ENCODE results near the gene CHIC1.
"Not testable (repeated sequence)": the region's sequence is repeated elsewhere in the genome, so short reads cannot be mapped to it uniquely, and the experiment has no call there.

The CHIC1 gene

GRCh38 chrX:73615022-73615421 is 52.0 kb downstream of the CHIC1 start:
- Histone ChIP-seq H2AFZ (ENCODE audit: low read depth, low read length) (no peak overlapping the region), H3K4me2 (ENCODE audit: low read length, poor library complexity, severe bottlenecking) (no peak overlapping the region), H3K36me3 (ENCODE audit: control insufficient read depth in 1 of 2, insufficient read depth in 2 of 2, low read depth in 1 of 2, low read length in 2 of 2) (peaks cover 0 to 1% of the 10 kb centered on the region in 2 experiments), H2AK5ac (ENCODE audit: low read length, severe bottlenecking) (no peak overlapping the region), H3K27ac (ENCODE audit: low read length, poor library complexity, severe bottlenecking) (no peak overlapping the region), H3K4ac (ENCODE audit: low read depth in 1 of 2, low read length in 2 of 2) (no peak overlapping the region), H4K91ac (ENCODE audit: low read length) (no peak overlapping the region), H2BK12ac (ENCODE audit: low read length in 2 of 2) (no peak overlapping the region), H3K9me3 (ENCODE audit: control insufficient read depth, low read length) (peaks cover 38% of the 10 kb centered on the region), H3K79me1 (replicated peaks; ENCODE audit: low read length, poor library complexity, severe bottlenecking) (peaks cover 10% of the 10 kb centered on the region), H3K4me3 (ENCODE audit: insufficient read depth in 1 of 2, low read depth in 1 of 2, low read length in 2 of 2) (no peak overlapping the region), H3K18ac (ENCODE audit: low read depth in 1 of 2, low read length in 2 of 2) (no peak overlapping the region), H3K23ac (ENCODE audit: low read length in 2 of 2) (no peak overlapping the region), H4K8ac (ENCODE audit: low read length) (no peak overlapping the region), H3K4me1 (ENCODE audit: control insufficient read depth, insufficient read depth, low read depth, low read length) (no peaks in the 10 kb centered on the region), H3K14ac (ENCODE audit: low read length in 2 of 2) (no peak overlapping the region), H2BK120ac (ENCODE audit: low read depth, low read length) (no peak overlapping the region), H2BK5ac (ENCODE audit: low read depth, low read length, poor library complexity, severe bottlenecking) (no peak overlapping the region), H3K9ac (ENCODE audit: low read length) (no peak overlapping the region), H2BK15ac (ENCODE audit: low read depth, poor library complexity, severe bottlenecking) (no peak overlapping the region), H3K27me3 (ENCODE audit: control insufficient read depth in 1 of 2, insufficient read depth in 1 of 2, low read length in 2 of 2) (no peaks in the 10 kb centered on the region)
- DNase-seq: no peak
- 92% methylated on average over 3 of the region's 3 CpGs for WGBS

GRCh38 chrX:73641669-73642068 is 78.7 kb downstream of the CHIC1 start:
- H2BK12ac ChIP-seq (ENCODE audit: low read length in 2 of 2); H3K4ac ChIP-seq (ENCODE audit: low read depth in 1 of 2, low read length in 2 of 2); H3K23ac ChIP-seq (ENCODE audit: low read length in 2 of 2); H2BK5ac ChIP-seq (ENCODE audit: low read depth, low read length, poor library complexity, severe bottlenecking); H3K9ac ChIP-seq (ENCODE audit: low read length); H3K27me3 ChIP-seq (ENCODE audit: control insufficient read depth in 1 of 2, insufficient read depth in 1 of 2, low read length in 2 of 2); H3K18ac ChIP-seq (ENCODE audit: low read depth in 1 of 2, low read length in 2 of 2); H3K27ac ChIP-seq (ENCODE audit: low read length, poor library complexity, severe bottlenecking); H3K14ac ChIP-seq (ENCODE audit: low read length in 2 of 2); H2AK5ac ChIP-seq (ENCODE audit: low read length, severe bottlenecking); DNase-seq; H4K91ac ChIP-seq (ENCODE audit: low read length); H2BK15ac ChIP-seq (ENCODE audit: low read depth, poor library complexity, severe bottlenecking); H3K4me1 ChIP-seq (ENCODE audit: control insufficient read depth, insufficient read depth, low read depth, low read length); H2AFZ ChIP-seq (ENCODE audit: low read depth, low read length); H3K4me2 ChIP-seq (ENCODE audit: low read length, poor library complexity, severe bottlenecking); H4K8ac ChIP-seq (ENCODE audit: low read length); H2BK120ac ChIP-seq (ENCODE audit: low read depth, low read length); H3K4me3 ChIP-seq (ENCODE audit: insufficient read depth in 1 of 2, low read depth in 1 of 2, low read length in 2 of 2); H3K79me1 ChIP-seq (replicated peaks; ENCODE audit: low read length, poor library complexity, severe bottlenecking): not testable (repeated sequence)
- Histone ChIP-seq H3K9me3 (ENCODE audit: control insufficient read depth, low read length) (peaks cover 46% of the 10 kb centered on the region), H3K36me3 (ENCODE audit: control insufficient read depth in 1 of 2, insufficient read depth in 2 of 2, low read depth in 1 of 2, low read length in 2 of 2) (peaks cover 0 to 13% of the 10 kb centered on the region in 2 experiments)
- 100% methylated on average over 1 of the region's 2 CpGs for WGBS

- no peak overlapping the region for H3K14ac ChIP-seq (ENCODE audit: low read length in 2 of 2)
- H3K9ac ChIP-seq (ENCODE audit: low read length): no peak overlapping the region
- H3K9me3 ChIP-seq (ENCODE audit: control insufficient read depth, low read length): peaks cover 52% of the 10 kb centered on the region
- H3K27ac ChIP-seq (ENCODE audit: low read length, poor library complexity, severe bottlenecking): no peak overlapping the region
- H4K8ac ChIP-seq (ENCODE audit: low read length): no peak overlapping the region
- no peak overlapping the region for H3K4ac ChIP-seq (ENCODE audit: low read depth in 1 of 2, low read length in 2 of 2)
- no peak overlapping the region for H2BK12ac ChIP-seq (ENCODE audit: low read length in 2 of 2)
- no peak overlapping the region for H2BK15ac ChIP-seq (ENCODE audit: low read depth, poor library complexity, severe bottlenecking)
- no peak overlapping the region for H3K4me3 ChIP-seq (ENCODE audit: insufficient read depth in 1 of 2, low read depth in 1 of 2, low read length in 2 of 2)
- peaks cover 1% of the 10 kb centered on the region for H3K79me1 ChIP-seq (replicated peaks; ENCODE audit: low read length, poor library complexity, severe bottlenecking)
- H3K18ac ChIP-seq (ENCODE audit: low read depth in 1 of 2, low read length in 2 of 2): no peak overlapping the region
- H2BK120ac ChIP-seq (ENCODE audit: low read depth, low read length): no peak overlapping the region
- H3K27me3 ChIP-seq (ENCODE audit: control insufficient read depth in 1 of 2, insufficient read depth in 1 of 2, low read length in 2 of 2): no peaks in the 10 kb centered on the region
- no peak overlapping the region for H3K4me2 ChIP-seq (ENCODE audit: low read length, poor library complexity, severe bottlenecking)
- H4K91ac ChIP-seq (ENCODE audit: low read length): no peak overlapping the region
- H2AK5ac ChIP-seq (ENCODE audit: low read length, severe bottlenecking): no peak overlapping the region
- no peak for DNase-seq
- WGBS: 100% methylated on average over 1 of the region's 1 CpG
- H3K36me3 ChIP-seq (ENCODE audit: control insufficient read depth in 1 of 2, insufficient read depth in 2 of 2, low read depth in 1 of 2, low read length in 2 of 2): peaks cover 0 to 10% of the 10 kb centered on the region in 2 experiments
- H2AFZ ChIP-seq (ENCODE audit: low read depth, low read length): no peak overlapping the region
- H3K4me1 ChIP-seq (ENCODE audit: control insufficient read depth, insufficient read depth, low read depth, low read length): no peaks in the 10 kb centered on the region
- no peak overlapping the region for H2BK5ac ChIP-seq (ENCODE audit: low read depth, low read length, poor library complexity, severe bottlenecking)
- H3K23ac ChIP-seq (ENCODE audit: low read length in 2 of 2): no peak overlapping the region
These were observed 84.2 kb downstream of the CHIC1 start for GRCh38 chrX:73647212-73647611.

GRCh38 chrX:73647632-73648322 is 84.8 kb downstream of the CHIC1 start:
- no peak overlapping the region for H2BK12ac ChIP-seq (ENCODE audit: low read length in 2 of 2)
- H3K4me2 ChIP-seq (ENCODE audit: low read length, poor library complexity, severe bottlenecking): no peak overlapping the region
- no peak overlapping the region for H2BK120ac ChIP-seq (ENCODE audit: low read depth, low read length)
- H4K91ac ChIP-seq (ENCODE audit: low read length): no peak overlapping the region
- no peak overlapping the region for H3K23ac ChIP-seq (ENCODE audit: low read length in 2 of 2)
- H3K79me1 ChIP-seq (replicated peaks; ENCODE audit: low read length, poor library complexity, severe bottlenecking): peaks cover 1% of the 10 kb centered on the region
- no peak overlapping the region for H4K8ac ChIP-seq (ENCODE audit: low read length)
- no peak overlapping the region for H2AK5ac ChIP-seq (ENCODE audit: low read length, severe bottlenecking)
- no peak overlapping the region for H2BK15ac ChIP-seq (ENCODE audit: low read depth, poor library complexity, severe bottlenecking)
- no peak overlapping the region for H3K4me3 ChIP-seq (ENCODE audit: insufficient read depth in 1 of 2, low read depth in 1 of 2, low read length in 2 of 2)
- no peak overlapping the region for H3K18ac ChIP-seq (ENCODE audit: low read depth in 1 of 2, low read length in 2 of 2)
- peaks cover 0 to 10% of the 10 kb centered on the region in 2 experiments for H3K36me3 ChIP-seq (ENCODE audit: control insufficient read depth in 1 of 2, insufficient read depth in 2 of 2, low read depth in 1 of 2, low read length in 2 of 2)
- no peaks in the 10 kb centered on the region for H3K4me1 ChIP-seq (ENCODE audit: control insufficient read depth, insufficient read depth, low read depth, low read length)
- H3K27ac ChIP-seq (ENCODE audit: low read length, poor library complexity, severe bottlenecking): no peak overlapping the region
- no peak overlapping the region for H3K4ac ChIP-seq (ENCODE audit: low read depth in 1 of 2, low read length in 2 of 2)
- no peak overlapping the region for H2AFZ ChIP-seq (ENCODE audit: low read depth, low read length)
- no peak overlapping the region for H3K14ac ChIP-seq (ENCODE audit: low read length in 2 of 2)
- H2BK5ac ChIP-seq (ENCODE audit: low read depth, low read length, poor library complexity, severe bottlenecking): no peak overlapping the region
- no peak for DNase-seq
- no peak overlapping the region for H3K9ac ChIP-seq (ENCODE audit: low read length)
- peaks cover 53% of the 10 kb centered on the region for H3K9me3 ChIP-seq (ENCODE audit: control insufficient read depth, low read length)
- no peaks in the 10 kb centered on the region for H3K27me3 ChIP-seq (ENCODE audit: control insufficient read depth in 1 of 2, insufficient read depth in 1 of 2, low read length in 2 of 2)
